ENCODE results near the gene TUBB3. TPM values are rescaled to one million over a fixed set of nuclear protein-coding genes. Genes with fewer than 3 reads are reported as not detected.

TUBB3 gene
- total RNA-seq, 1 experiment from 2014 or later, result 164 TPM

- Histone ChIP-seq H2BK12ac (ENCODE audit: insufficient read length, low read depth, low read length) (no peak overlapping the region), H3K4ac (ENCODE audit: low read depth, low read length) (no peak overlapping the region), H3K18ac (ENCODE audit: insufficient read length, low read depth, low read length) (no peak overlapping the region), H3K4me1 (ENCODE audit: insufficient read depth, low read length) (no peaks in the 10 kb centered on the region), H3T11ph (ENCODE audit: low read length) (no peak overlapping the region), H4K20me1 (ENCODE audit: control insufficient read depth, insufficient read depth, insufficient read length) (no peaks in the 10 kb centered on the region), H3K9ac (ENCODE audit: extremely low read depth, insufficient read length, low read length) (no peak overlapping the region), H2BK20ac (ENCODE audit: low read depth, low read length, poor library complexity, severe bottlenecking) (no peak overlapping the region), H3K23me2 (ENCODE audit: insufficient read length, low read depth, low read length, poor library complexity, severe bottlenecking) (no peaks in the 10 kb centered on the region), H3K4me2 (ENCODE audit: insufficient read depth, insufficient read length, low read length) (no peak overlapping the region), H4K8ac (replicated peaks; ENCODE audit: insufficient read length, low read depth, low read length) (no peak overlapping the region), H2BK120ac (ENCODE audit: low read depth, low read length, poor library complexity, severe bottlenecking) (no peak overlapping the region), H2BK15ac (ENCODE audit: low read depth, low read length) (no peak overlapping the region), H4K91ac (ENCODE audit: insufficient read length, low read depth, low read length) (no peak overlapping the region), H2AFZ (ENCODE audit: low read length) (no peak overlapping the region), H3K14ac (ENCODE audit: insufficient read depth, low read length) (no peak overlapping the region), H3K27me3 (ENCODE audit: insufficient read depth, low read length) (no peaks in the 10 kb centered on the region), H3K23ac (ENCODE audit: insufficient read length, low read depth, low read length) (no peak overlapping the region), H4K5ac (ENCODE audit: insufficient read length, low read depth, low read length) (no peak overlapping the region), H2AK5ac (ENCODE audit: insufficient read length, low read length) (no peak overlapping the region), H3K56ac (ENCODE audit: insufficient read length, low read depth, low read length) (no peak overlapping the region), H3K79me2 (ENCODE audit: insufficient read depth, low read length) (no peaks in the 10 kb centered on the region), H3K79me1 (ENCODE audit: insufficient read depth, low read depth, low read length, poor library complexity, severe bottlenecking) (no peaks in the 10 kb centered on the region), H2BK5ac (ENCODE audit: insufficient read length, low read length) (no peak overlapping the region), H3K27ac (ENCODE audit: insufficient read length, low read depth, low read length) (no peak overlapping the region), H3K9me3 (ENCODE audit: control insufficient read depth, low read depth, low read length) (no peaks in the 10 kb centered on the region)
- TF ChIP-seq CTCF (conservative IDR thresholded peaks at IDR 0.05), result no peak
- DNase-seq, result no peak
- no CpG with 5 or more reads among the region's 26 CpGs for WGBS (ENCODE audit: extremely low coverage, insufficient read length, low lambda C conversion rate)
- Mint-ChIP-seq H3K4me3 (no peak overlapping the region), H3K36me3 (ENCODE audit: insufficient read depth in 1 of 3, low read depth in 3 of 3) (peaks cover 14 to 42% (median 22%) of the 10 kb centered on the region in 3 experiments), H3K9me3 (no peaks in the 10 kb centered on the region; a peak in 1 of 5 replicates), H3K27ac (0 out of 7 replicates have a peak overlapping the region, but pooled peaks of 1 of the 3 experiments have one; percentile 48), H3K27me3 (ENCODE audit: low read depth) (no peaks in the 10 kb centered on the region), H3K4me1 (peaks cover 2 to 3% of the 10 kb centered on the region in 2 experiments; a peak in 3 of 4 replicates)
Measured at GRCh38 chr16:89962754-89963498, 39.8 kb downstream of the TUBB3 start.
